SK-N-SH treated with all-trans-retinoic acid at 6 μM for 48 hours (cell line): Measurements from ENCODE around the gene TRMT2B.

ENCODE experiments used
- ATAC-seq: fragments of 200-7000 bp; cut with Tn5 transposase; 3 replicates; pipeline ENCODE4 v1.9.1; 2020; ENCODE audit warnings: mild to moderate bottlenecking, moderate library complexity
- ARNTL ChIP-seq: fragments of 450-650 bp; formaldehyde crosslinking; IDR thresholded peaks from 2 replicates; pipeline ENCODE4 v1.5.0; 2020; ENCODE audit warnings: low read depth, mild to moderate bottlenecking, moderate library complexity, borderline replicate concordance
- CSDC2 ChIP-seq: fragments of 250-450 bp; sonication (Bioruptor Pico); IDR thresholded peaks from 2 replicates; pipeline ENCODE4 v1.5.0; 2020; ENCODE audit warnings: mild to moderate bottlenecking, moderate library complexity
- ESRRG ChIP-seq: fragments of 250-450 bp; sonication (Bioruptor Pico); IDR thresholded peaks from 2 replicates; pipeline ENCODE4 v1.6.1; 2021; ENCODE audit warnings: mild to moderate bottlenecking
- GLIS3 ChIP-seq: fragments of 250-450 bp; sonication (Bioruptor Pico); IDR thresholded peaks from 2 replicates; pipeline ENCODE4 v1.5.0; 2020; ENCODE audit warnings: mild to moderate bottlenecking, moderate library complexity
- ISL1 ChIP-seq: fragments of 250-450 bp; sonication (Bioruptor Pico); IDR thresholded peaks from 2 replicates; pipeline ENCODE4 v2.1.2; 2022; ENCODE audit warnings: mild to moderate bottlenecking, moderate library complexity
- OSR1 ChIP-seq: fragments of 250-450 bp; sonication (Bioruptor Pico); IDR thresholded peaks from 2 replicates; pipeline ENCODE4 v1.8.0; 2022; ENCODE audit warnings: moderate library complexity, mild to moderate bottlenecking, inconsistent platforms
- PPARA ChIP-seq: fragments of 250-450 bp; sonication (Bioruptor Pico); IDR thresholded peaks from 2 replicates; pipeline ENCODE4 v1.5.0; 2020; ENCODE audit warnings: mild to moderate bottlenecking, borderline replicate concordance
- RARB ChIP-seq: fragments of 250-450 bp; sonication (Bioruptor Pico); IDR thresholded peaks from 2 replicates; pipeline ENCODE4 v1.8.0; 2021; ENCODE audit warnings: mild to moderate bottlenecking, moderate library complexity
- SNAI2 ChIP-seq: fragments of 250-450 bp; sonication (Bioruptor Pico); IDR thresholded peaks from 2 replicates; pipeline ENCODE4 v1.5.0; 2020; ENCODE audit warnings: mild to moderate bottlenecking, moderate library complexity
- TCF4 ChIP-seq: fragments of 250-450 bp; sonication (Bioruptor Pico); IDR thresholded peaks from 2 replicates; pipeline ENCODE4 v1.8.0; 2021; ENCODE audit warnings: mild to moderate bottlenecking, moderate library complexity, borderline replicate concordance
- TOX ChIP-seq: fragments of 250-450 bp; sonication (Bioruptor Pico); IDR thresholded peaks from 2 replicates; pipeline ENCODE4 v1.8.0; 2021; ENCODE audit warnings: mild to moderate bottlenecking, moderate library complexity, borderline replicate concordance
- ZC3H10 ChIP-seq: fragments of 250-450 bp; sonication (Bioruptor Pico); IDR thresholded peaks from 2 replicates; pipeline ENCODE4 v1.5.1; 2021; ENCODE audit warnings: mild to moderate bottlenecking, moderate library complexity
- ZFP3 ChIP-seq: fragments of 250-450 bp; sonication (Bioruptor Pico); IDR thresholded peaks from 2 replicates; pipeline ENCODE4 v1.5.0; 2020; ENCODE audit warnings: mild to moderate bottlenecking, moderate library complexity
- ZNF565 ChIP-seq: fragments of 450-650 bp; formaldehyde crosslinking; conservative IDR thresholded peaks from 2 replicates; pipeline ENCODE4 v1.5.0; 2020; ENCODE audit warnings: low read depth, mild to moderate bottlenecking, moderate library complexity
- ZNF70 ChIP-seq: fragments of 450-650 bp; formaldehyde crosslinking; IDR thresholded peaks from 2 replicates; pipeline ENCODE4 v1.5.0; 2020; ENCODE audit warnings: mild to moderate bottlenecking, moderate library complexity
- ZNF8 ChIP-seq: fragments of 450-650 bp; formaldehyde crosslinking; IDR thresholded peaks from 2 replicates; pipeline ENCODE4 v1.5.0; 2020; ENCODE audit warnings: mild to moderate bottlenecking, moderate library complexity
- TF ChIP-seq, protein P1 (sequence below): fragments of 250-450 bp; sonication (Bioruptor Pico); IDR thresholded peaks from 2 replicates; pipeline ENCODE4 v1.5.0; 2020; ENCODE audit warnings: mild to moderate bottlenecking, moderate library complexity
- TF ChIP-seq, protein P2 (sequence below): fragments of 250-450 bp; sonication (Bioruptor Pico); IDR thresholded peaks from 2 replicates; pipeline ENCODE4 v1.8.0; 2020; ENCODE audit warnings: mild to moderate bottlenecking, moderate library complexity, borderline replicate concordance
- TF ChIP-seq, protein P3 (sequence below): fragments of 250-450 bp; sonication (Bioruptor Pico); IDR thresholded peaks from 2 replicates; pipeline ENCODE4 v1.8.0; 2021; ENCODE audit warnings: low read depth, mild to moderate bottlenecking, moderate library complexity, borderline replicate concordance
- TF ChIP-seq, protein P4 (sequence below): fragments of 250-450 bp; sonication (Bioruptor Pico); IDR thresholded peaks from 2 replicates; pipeline ENCODE4 v1.5.1; 2021; ENCODE audit warnings: mild to moderate bottlenecking, moderate library complexity

TRMT2B gene

DNA sequence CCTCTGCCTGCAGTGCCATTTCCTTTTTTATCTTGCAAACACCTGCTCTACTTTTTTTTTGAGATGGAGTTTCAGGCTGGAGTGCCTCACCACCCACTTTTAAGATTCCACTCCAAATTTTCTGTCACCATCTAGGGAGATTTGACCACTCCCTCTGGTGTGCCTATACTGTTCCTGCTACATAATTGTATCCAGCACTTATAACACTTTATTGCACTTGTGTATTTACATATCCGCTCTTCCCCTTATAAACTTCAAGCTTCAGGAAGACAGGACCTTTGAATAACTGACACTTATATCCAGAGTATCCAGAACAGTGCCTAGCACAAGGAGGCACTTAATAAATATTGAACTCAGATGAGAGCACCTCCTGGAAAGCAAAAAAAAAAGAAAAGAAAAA lies 39.9 kb upstream of the TRMT2B start:
- TF ChIP-seq, protein P1, sequence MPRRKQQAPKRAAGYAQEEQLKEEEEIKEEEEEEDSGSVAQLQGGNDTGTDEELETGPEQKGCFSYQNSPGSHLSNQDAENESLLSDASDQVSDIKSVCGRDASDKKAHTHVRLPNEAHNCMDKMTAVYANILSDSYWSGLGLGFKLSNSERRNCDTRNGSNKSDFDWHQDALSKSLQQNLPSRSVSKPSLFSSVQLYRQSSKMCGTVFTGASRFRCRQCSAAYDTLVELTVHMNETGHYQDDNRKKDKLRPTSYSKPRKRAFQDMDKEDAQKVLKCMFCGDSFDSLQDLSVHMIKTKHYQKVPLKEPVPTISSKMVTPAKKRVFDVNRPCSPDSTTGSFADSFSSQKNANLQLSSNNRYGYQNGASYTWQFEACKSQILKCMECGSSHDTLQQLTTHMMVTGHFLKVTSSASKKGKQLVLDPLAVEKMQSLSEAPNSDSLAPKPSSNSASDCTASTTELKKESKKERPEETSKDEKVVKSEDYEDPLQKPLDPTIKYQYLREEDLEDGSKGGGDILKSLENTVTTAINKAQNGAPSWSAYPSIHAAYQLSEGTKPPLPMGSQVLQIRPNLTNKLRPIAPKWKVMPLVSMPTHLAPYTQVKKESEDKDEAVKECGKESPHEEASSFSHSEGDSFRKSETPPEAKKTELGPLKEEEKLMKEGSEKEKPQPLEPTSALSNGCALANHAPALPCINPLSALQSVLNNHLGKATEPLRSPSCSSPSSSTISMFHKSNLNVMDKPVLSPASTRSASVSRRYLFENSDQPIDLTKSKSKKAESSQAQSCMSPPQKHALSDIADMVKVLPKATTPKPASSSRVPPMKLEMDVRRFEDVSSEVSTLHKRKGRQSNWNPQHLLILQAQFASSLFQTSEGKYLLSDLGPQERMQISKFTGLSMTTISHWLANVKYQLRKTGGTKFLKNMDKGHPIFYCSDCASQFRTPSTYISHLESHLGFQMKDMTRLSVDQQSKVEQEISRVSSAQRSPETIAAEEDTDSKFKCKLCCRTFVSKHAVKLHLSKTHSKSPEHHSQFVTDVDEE = no peak
- no peak for TF ChIP-seq ESRRG
- TF ChIP-seq TOX = no peak
- ATAC-seq = no peak

DNA sequence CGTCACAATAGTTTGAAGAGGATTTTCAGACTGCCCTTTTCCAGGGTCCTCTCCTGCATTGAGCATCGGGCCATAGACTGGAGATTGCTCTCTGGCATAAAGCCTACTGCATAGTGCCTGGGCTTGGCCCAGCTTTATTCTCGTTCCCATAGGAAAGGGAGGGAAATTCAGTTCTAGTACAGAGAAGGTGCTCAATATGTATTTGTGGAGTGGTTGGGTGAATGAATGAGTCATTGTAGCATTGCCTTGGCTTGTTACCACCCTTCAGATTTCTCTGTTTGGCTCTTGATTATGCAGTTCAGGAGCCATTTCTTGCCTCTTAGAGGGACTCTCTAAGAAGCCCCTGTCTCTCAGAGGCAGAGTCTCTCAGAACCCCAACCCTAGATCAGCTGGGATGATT lies 29.3 kb upstream of the TRMT2B start:
- TF ChIP-seq, protein P2, sequence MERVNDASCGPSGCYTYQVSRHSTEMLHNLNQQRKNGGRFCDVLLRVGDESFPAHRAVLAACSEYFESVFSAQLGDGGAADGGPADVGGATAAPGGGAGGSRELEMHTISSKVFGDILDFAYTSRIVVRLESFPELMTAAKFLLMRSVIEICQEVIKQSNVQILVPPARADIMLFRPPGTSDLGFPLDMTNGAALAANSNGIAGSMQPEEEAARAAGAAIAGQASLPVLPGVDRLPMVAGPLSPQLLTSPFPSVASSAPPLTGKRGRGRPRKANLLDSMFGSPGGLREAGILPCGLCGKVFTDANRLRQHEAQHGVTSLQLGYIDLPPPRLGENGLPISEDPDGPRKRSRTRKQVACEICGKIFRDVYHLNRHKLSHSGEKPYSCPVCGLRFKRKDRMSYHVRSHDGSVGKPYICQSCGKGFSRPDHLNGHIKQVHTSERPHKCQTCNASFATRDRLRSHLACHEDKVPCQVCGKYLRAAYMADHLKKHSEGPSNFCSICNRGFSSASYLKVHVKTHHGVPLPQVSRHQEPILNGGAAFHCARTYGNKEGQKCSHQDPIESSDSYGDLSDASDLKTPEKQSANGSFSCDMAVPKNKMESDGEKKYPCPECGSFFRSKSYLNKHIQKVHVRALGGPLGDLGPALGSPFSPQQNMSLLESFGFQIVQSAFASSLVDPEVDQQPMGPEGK (CRISPR knock-in tag) = no peak
- TF ChIP-seq ARNTL (CRISPR knock-in tag) = no peak
- TF ChIP-seq OSR1 = no peak
- no peak for TF ChIP-seq GLIS3
- no peak for TF ChIP-seq ZC3H10 (CRISPR knock-in tag)
- TF ChIP-seq ZNF8 (CRISPR knock-in tag) = no peak
- no peak for TF ChIP-seq ZNF70 (CRISPR knock-in tag)
- no peak for TF ChIP-seq ISL1 (CRISPR knock-in tag)
- TF ChIP-seq SNAI2 (CRISPR knock-in tag) = no peak
- no peak for TF ChIP-seq PPARA (CRISPR knock-in tag)
- TF ChIP-seq ESRRG = no peak
- TF ChIP-seq, protein P3, sequence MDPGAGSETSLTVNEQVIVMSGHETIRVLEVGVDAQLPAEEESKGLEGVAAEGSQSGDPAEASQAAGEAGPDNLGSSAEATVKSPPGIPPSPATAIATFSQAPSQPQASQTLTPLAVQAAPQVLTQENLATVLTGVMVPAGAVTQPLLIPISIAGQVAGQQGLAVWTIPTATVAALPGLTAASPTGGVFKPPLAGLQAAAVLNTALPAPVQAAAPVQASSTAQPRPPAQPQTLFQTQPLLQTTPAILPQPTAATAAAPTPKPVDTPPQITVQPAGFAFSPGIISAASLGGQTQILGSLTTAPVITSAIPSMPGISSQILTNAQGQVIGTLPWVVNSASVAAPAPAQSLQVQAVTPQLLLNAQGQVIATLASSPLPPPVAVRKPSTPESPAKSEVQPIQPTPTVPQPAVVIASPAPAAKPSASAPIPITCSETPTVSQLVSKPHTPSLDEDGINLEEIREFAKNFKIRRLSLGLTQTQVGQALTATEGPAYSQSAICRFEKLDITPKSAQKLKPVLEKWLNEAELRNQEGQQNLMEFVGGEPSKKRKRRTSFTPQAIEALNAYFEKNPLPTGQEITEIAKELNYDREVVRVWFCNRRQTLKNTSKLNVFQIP (CRISPR knock-in tag) = no peak
- TF ChIP-seq, protein P4, sequence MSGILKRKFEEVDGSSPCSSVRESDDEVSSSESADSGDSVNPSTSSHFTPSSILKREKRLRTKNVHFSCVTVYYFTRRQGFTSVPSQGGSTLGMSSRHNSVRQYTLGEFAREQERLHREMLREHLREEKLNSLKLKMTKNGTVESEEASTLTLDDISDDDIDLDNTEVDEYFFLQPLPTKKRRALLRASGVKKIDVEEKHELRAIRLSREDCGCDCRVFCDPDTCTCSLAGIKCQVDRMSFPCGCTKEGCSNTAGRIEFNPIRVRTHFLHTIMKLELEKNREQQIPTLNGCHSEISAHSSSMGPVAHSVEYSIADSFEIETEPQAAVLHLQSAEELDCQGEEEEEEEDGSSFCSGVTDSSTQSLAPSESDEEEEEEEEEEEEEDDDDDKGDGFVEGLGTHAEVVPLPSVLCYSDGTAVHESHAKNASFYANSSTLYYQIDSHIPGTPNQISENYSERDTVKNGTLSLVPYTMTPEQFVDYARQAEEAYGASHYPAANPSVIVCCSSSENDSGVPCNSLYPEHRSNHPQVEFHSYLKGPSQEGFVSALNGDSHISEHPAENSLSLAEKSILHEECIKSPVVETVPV = no peak
- ATAC-seq = no peak

DNA sequence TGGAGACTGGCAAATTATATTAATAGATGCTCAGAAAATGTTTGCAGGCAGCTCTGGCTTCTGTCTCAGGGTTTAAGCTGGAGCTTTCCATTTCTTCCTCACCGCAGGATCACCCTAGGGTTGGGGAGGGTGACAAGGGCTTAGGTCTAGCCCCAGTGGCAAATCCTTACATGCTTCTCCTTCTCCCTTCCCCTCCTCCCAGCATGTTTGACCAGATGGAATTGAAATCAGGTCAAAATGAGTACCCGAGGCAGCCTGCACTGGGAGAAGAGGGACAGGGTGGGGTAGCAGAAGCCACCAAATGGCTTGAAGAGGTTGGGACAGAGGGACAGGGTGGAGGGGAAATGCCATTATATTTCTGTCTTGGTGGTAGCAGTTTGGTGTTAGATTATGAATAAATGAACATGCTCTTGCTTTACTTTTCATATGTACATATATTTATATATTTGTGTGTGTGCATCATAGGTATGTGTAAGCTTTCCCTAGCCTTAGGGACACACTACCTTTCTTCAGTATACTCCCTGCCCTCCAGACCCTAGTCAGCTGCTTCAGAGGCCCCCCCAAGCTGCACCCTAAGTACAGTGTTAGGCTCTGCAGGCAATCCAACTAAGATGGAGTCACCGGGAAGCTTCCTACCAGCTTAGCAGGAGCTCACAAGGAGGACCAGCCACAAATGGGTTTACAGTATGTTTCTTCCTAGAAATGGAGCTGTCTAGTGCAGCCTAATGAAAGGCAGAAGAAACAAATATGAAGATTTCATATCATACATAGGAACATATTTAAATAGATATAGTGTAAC lies 28.6 kb upstream of the TRMT2B start:
- TF ChIP-seq ESRRG (no peak), ZNF565 (no peak), CSDC2 (CRISPR knock-in tag) (no peak), ZFP3 (CRISPR knock-in tag) (no peak), TCF4 (CRISPR knock-in tag) (no peak), ZC3H10 (CRISPR knock-in tag) (no peak), RARB (no peak), ZNF8 (CRISPR knock-in tag) (no peak)
- TF ChIP-seq, protein P4 = no peak
- no peak for ATAC-seq
